PFSK-1 (cell line): ENCODE results near the gene MGAT4B.

Experiments used
- POLR2AphosphoS5 ChIP-seq: IDR thresholded peaks from 2 replicates; pipeline ENCODE4 v1.6.1; 2012; ENCODE audit warnings: low read depth, mild to moderate bottlenecking, control low read depth, low read length, moderate library complexity
- SIN3A ChIP-seq: IDR thresholded peaks from 2 replicates; pipeline ENCODE4 v1.6.1; 2012; ENCODE audit warnings: mild to moderate bottlenecking, low read length, moderate library complexity, borderline replicate concordance; ENCODE audit not compliant: insufficient read depth
- TAF1 ChIP-seq: IDR thresholded peaks from 2 replicates; pipeline ENCODE4 v1.6.1; 2012; ENCODE audit warnings: low read length, control low read depth, borderline replicate concordance; ENCODE audit not compliant: insufficient read depth
- TF ChIP-seq, protein P1 (sequence below), 2 experiments: IDR thresholded peaks; 2 replicates each; pipeline versions ENCODE4 v1.6.1 to v1.8.0; 2011 to 2012; ENCODE audit warnings: low read depth in 2 of 2, low read length in 2 of 2, control low read depth in 1 of 2, inconsistent platforms in 1 of 2, mild to moderate bottlenecking in 1 of 2, moderate library complexity in 1 of 2; ENCODE audit not compliant: insufficient read depth in 1 of 2

DNA sequence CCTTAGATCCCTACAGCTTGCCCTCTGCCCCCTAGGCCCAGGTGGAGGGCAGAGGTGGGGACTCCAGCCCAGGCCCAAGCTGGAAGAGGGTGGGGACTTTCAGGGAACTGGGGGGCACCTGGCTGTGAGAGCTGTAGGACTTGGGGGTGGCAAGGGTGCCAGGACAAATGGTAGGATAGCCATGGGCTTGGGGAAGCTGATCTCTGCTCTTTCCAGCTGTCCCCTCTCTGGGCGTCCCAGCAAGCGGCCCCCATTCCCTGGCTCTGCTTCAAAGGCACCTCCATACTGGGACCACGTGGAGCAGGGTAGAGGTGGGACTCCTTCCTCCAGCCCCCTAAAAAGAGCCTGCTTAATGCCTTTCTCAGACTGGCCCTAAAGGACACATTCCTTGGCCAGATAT lies 12.5 kb downstream of the MGAT4B start:
- TF ChIP-seq POLR2AphosphoS5 (no peak), SIN3A (no peak), TAF1 (no peak)
- TF ChIP-seq, protein P1, sequence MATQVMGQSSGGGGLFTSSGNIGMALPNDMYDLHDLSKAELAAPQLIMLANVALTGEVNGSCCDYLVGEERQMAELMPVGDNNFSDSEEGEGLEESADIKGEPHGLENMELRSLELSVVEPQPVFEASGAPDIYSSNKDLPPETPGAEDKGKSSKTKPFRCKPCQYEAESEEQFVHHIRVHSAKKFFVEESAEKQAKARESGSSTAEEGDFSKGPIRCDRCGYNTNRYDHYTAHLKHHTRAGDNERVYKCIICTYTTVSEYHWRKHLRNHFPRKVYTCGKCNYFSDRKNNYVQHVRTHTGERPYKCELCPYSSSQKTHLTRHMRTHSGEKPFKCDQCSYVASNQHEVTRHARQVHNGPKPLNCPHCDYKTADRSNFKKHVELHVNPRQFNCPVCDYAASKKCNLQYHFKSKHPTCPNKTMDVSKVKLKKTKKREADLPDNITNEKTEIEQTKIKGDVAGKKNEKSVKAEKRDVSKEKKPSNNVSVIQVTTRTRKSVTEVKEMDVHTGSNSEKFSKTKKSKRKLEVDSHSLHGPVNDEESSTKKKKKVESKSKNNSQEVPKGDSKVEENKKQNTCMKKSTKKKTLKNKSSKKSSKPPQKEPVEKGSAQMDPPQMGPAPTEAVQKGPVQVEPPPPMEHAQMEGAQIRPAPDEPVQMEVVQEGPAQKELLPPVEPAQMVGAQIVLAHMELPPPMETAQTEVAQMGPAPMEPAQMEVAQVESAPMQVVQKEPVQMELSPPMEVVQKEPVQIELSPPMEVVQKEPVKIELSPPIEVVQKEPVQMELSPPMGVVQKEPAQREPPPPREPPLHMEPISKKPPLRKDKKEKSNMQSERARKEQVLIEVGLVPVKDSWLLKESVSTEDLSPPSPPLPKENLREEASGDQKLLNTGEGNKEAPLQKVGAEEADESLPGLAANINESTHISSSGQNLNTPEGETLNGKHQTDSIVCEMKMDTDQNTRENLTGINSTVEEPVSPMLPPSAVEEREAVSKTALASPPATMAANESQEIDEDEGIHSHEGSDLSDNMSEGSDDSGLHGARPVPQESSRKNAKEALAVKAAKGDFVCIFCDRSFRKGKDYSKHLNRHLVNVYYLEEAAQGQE (IDR thresholded peaks at IDR 0.05; ENCODE audit: insufficient read depth in 1 of 2, low read depth in 2 of 2, low read length in 2 of 2), result no peak
